HG02870 (cell line): ENCODE measurements around the gene NOL4.
"Not testable (repeated sequence)": the region's sequence is repeated elsewhere in the genome, so short reads cannot be mapped to it uniquely, and the experiment has no call there.

Source experiments
- ATAC-seq: cut with Tn5 transposase; IDR thresholded peaks from one replicate; pipeline ENCODE4 v1.9.1; 2021; ENCODE audit warnings: mild to moderate bottlenecking, moderate library complexity; ENCODE audit not compliant: unreplicated experiment

NOL4 gene, protein sequence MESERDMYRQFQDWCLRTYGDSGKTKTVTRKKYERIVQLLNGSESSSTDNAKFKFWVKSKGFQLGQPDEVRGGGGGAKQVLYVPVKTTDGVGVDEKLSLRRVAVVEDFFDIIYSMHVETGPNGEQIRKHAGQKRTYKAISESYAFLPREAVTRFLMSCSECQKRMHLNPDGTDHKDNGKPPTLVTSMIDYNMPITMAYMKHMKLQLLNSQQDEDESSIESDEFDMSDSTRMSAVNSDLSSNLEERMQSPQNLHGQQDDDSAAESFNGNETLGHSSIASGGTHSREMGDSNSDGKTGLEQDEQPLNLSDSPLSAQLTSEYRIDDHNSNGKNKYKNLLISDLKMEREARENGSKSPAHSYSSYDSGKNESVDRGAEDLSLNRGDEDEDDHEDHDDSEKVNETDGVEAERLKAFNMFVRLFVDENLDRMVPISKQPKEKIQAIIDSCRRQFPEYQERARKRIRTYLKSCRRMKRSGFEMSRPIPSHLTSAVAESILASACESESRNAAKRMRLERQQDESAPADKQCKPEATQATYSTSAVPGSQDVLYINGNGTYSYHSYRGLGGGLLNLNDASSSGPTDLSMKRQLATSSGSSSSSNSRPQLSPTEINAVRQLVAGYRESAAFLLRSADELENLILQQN

DNA sequence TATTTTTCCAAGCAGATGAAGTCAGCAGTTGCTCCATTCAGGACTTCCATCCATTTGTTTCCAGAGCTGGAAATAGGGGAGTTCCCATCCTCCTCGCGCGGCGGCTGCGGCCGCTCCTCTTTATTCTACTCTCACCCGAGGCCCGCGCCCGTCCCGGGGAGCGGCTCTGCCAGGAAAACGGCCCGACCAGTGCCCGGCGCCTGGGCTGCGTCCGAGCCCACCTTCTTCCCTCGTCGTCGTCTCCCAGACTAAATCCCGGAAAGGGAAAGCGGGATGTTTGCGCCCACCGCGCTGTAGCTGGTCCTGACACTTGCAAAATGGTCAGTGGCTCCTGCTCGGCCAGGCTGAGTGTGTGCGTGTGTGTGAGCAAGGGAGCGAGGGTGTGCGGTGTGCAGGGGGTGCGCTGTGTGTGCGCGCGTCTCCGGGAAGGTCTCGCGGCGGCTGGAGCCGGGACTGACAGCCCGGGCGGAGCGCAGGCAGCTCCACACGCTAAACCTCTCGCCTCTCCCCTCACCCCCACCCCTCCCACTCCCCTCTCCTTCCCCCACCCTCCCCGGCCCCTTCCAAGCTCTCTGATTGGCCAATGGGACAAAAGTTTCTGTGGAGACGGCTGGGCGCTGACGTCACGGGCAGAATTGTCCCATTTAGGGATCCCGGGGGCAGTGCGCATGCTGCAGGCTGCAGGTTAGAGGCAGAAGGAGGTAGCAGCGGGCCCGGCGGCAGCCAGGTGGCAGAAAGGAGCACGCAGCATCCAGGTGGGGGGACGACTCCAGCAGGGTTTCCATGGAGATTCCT, at the start of gene NOL4:
Gene NOL4 (minus strand): TSS at position 491 of the 795 bp plus-strand sequence. CDS start 1,660 bp downstream, outside the sequence.
- no peak for ATAC-seq

DNA sequence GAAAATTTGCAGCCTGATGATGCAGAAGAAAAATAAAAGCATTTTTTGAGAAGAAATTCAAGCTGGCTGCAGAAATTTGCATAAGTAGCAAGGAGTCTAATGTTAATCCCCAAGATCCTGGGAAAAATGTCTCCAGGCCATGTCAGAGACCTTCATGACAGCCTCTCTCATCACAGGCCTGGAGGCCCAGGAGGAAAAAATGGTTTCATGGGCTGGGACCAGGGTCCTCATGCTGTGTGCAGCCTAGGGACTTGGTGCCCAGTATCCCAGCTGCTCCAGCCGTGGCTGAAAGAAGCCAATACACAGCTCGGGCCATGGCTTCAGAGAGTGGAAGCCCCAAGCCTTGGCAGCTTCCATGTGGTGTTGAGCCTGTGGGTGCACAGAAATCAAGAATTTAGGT, 41.3 kb upstream of the NOL4 start:
- not testable (repeated sequence) for ATAC-seq

DNA sequence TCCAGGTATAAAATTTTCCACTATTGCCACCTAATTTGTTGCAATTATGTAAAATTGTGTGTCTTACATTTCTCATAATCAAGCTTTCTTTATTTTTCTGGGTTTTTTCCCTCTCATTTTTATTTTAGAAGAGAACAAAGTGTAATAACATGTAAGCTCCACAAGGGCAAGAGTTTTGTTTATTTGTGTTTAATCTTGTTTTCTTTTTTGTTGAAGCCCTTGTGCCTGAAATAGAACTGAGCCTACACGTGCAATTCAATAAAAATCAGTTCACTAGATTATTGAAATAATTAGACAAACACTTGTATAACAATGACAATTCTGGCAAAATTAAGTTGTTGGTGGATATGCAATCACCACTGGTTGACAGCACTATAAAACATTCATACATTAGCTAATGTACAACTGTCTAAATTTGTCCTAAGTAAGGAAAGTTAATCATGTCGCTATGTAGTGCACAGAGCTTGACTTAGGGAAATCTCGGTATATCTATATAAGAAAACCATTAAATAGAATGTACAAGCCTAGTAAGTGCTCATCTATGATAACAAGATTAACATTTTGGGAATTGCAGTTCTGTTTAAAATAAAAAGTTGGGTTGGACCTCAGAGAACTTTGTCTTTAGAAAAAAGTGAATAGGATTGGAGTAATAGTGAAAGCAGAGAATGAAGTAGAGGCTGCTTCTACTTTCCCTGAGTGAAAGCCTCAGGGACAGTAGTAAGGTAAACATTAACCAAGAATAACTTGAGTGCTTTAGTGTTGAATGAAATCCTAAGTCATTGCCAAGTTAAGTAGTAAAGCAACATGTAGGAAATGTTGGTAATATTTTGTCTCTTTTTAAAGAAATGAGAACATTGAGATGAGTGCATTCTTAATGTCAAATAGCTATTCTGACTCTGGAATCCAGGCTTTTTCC, 37.4 kb upstream of the NOL4 start:
- peak; percentile 71 for ATAC-seq

DNA sequence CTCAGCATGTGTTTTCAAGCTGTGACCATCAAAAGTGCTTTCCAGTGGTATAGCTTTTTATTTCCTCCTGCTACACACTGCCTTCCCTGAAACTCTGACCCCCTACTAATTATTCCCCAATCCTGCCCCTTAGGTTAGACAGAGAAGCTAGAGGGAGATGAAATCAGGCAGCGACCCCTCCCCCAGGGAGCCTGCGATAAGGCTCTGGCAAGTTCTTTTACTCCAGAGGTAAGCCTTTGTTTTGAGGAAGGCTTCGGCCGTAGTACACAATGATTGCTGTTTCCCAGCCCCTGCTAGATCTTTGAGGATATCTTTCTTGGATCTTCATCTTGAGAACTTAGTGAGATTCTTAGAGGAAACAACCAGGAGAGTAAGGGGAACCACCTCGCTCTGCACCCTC, 33.5 kb upstream of the NOL4 start:
- ATAC-seq = no peak

DNA sequence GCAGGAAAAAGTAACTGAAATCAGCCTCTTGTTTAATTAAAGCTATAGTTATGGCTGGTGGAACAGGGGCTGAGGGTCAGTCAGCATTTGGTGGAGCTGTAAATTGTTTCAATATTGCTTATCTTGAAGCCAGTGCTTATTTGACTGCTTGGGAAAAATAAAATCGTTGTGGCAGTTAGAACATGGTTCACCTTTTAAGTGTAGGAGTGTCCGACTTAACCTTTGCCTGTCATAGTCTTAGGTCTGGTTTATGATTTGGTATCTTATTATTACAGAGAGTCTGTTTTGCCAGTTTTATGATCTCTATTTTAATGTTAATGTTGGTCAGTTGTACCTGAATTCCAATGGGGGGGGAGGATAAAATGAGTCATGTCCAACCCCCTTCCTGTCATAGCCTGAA, 27.2 kb upstream of the NOL4 start:
- no peak for ATAC-seq

DNA sequence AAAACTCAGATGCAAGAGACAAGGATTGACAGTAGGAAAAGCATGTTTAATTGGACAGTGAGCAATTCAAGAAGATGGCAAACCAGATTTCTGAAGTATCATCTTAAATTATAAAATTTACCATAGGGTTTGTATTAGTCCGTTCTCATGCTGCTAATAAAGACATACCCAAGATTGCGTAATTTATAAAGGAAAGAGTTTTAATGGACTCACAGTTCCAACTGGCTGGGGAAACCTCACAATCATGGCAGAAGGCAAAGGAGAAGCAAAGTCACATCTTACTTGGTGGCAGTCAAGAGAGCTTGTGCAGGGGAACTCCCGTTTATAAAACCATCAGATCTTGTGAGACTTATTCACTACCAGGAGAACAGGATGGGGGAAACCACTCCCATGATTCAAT, 24.0 kb upstream of the NOL4 start:
- ATAC-seq = no peak

DNA sequence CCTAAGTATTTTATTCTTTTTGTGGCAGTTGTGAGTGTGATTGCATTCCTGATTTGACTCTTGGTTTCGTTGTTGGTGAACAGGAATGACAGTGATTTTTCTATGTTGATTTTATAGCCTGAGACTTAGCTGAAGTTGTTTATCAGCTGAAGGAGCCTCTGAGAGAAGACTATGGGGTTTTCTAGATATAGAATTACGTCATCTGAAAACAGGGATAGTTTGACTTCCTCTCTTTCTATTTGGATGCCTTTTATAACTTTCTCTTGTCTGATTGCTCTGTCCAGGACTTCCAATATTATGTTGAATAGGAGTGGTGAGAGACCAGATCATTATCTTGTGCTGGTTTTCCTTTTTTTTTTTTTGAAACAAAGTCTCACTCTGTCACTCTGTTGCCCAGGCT, 18.0 kb upstream of the NOL4 start:
- ATAC-seq = no peak

DNA sequence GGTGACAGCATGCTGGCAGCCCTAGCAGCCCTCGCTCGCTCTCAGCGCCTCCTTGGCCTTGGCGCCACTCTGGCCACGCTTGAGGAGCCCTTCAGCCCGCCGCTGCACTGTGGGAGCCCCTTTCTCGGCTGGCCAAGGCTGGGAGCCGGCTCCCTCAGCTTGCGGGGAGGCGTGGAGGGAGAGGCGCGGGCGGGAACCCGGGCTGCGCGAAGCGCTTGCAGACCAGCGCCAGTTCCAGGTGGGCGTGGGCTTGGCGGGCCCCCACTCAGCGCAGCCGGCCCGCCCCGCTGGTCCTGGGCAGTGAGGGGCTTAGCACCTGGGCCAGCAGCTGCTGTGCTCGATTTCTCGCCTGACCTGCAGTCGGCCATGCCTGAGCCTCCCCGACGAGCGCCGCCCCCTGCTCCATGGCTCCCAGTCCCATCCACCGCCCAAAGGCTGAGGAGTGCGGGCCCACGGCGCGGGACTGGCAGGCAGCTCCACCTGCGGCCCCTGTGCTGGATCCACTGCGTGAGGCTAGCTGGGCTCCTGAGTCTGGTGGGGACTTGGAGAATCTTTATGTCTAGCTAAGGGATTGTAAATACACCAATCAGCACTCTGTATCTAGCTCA, 9.2 kb upstream of the NOL4 start:
- ATAC-seq = not testable (repeated sequence)

DNA sequence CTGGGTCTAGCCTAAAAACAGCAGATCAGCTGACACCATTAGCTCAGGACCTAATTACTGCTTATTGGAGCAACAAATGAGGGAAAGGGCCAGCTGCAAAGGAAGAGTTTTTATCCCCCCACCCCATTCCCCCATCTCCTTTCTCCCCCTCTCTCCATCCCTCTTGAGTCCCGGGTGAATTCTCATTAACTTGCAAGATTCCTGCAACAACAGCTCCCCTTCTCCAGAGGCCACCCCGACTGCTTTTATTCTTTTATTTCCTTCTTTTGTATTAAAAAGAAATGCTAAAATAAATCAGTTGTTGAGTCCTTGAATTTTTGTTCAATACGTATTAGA, 473 bp upstream of the NOL4 start:
- no peak for ATAC-seq

DNA sequence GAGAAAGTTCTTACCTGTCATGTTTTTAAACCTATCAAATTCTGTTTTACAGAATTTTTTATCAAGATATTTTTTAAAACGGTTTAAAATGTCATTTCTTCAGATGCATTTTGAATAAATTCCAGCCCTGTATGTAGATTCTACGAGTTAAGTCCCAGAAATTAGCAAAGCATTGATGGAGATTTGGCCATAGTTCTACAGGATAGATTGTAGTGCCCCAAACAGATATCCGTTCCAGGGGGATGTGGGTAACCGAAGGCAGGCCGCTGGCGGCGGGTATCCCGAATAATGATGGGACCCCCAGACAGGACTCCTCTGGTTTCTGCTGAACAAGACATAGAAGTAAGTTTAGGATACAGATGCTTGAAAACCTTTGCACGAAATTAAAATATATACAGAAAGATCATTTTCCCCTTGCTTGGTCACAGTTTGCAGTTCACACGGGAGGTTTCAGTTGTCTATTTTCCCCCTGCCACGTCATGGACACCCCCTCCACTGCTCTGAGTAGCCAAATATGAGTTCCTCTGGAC, 755 bp downstream of the NOL4 start:
- no peak for ATAC-seq

DNA sequence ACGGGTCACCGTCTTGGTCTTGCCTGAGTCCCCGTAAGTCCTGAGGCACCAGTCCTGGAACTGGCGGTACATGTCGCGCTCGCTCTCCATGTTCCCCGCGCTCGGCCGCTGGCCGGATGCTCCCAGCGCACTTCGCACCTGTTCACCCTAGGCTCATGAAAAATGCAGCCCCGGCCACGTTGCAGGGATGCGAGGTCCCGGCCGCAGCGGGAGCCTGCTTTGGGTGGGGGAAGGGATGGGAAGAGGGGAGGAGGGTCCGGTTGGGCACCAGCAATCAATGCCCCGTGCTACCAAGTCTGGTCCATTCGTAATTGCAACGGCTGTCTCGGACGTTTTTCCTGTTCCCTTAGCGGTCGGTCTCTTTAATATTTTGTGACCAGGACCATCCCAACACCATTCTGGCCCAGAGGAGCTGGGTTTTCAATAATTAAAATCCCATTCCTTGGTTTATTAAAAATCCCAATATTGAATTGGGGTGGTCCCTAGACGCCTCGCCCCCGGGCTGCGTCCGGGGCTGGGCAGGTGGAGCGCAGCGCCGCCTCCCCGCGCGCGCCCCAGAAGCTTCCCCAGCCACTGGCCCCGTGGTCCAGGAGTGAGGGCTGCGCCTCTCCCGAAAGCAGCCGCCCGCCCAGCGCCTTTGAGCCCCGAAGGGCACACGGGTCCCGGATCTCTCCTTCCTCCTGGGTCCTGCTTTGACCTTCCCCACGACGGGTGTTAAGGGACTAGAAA, 1.4 kb downstream of the NOL4 start:
- no peak for ATAC-seq

DNA sequence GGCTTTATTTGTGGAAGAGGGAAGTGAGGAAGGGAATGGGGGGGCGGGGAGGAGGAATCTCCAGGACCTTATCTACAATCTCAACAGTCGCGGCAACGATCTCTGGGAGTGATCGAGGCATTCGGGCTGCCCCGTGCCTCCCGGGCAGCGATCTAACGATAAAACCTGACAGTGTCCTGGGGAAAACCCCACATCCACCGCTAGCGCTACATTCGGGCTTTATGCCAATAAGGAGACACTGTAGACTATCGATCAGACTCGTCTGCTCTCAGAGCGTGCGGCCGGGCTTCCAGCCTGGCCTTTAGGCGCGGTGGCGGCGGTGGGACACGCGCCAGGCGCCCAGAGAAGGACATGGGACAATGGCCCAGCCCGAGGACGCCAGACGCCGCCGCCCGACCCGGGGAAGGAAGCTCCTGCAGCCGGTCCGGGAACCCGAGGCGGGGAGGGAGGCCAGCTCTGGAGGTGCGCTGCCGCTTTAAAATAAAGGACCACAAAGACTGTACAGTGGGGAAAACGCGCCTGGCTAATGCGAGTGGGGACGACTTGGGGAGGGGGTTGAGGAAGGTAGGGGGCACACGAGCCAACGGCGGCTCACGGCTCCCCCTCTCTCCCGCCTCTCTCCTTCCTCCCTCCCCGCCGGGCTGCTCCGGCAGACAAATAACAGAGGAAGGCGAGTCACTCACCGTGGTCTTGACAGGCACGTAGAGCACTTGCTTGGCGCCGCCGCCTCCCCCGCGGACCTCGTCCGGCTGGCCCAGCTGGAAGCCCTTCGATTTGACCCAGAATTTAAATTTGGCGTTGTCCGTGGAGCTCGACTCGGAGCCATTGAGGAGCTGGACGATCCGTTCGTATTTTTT, 2.2 kb downstream of the NOL4 start:
- peak; percentile 48 for ATAC-seq

DNA sequence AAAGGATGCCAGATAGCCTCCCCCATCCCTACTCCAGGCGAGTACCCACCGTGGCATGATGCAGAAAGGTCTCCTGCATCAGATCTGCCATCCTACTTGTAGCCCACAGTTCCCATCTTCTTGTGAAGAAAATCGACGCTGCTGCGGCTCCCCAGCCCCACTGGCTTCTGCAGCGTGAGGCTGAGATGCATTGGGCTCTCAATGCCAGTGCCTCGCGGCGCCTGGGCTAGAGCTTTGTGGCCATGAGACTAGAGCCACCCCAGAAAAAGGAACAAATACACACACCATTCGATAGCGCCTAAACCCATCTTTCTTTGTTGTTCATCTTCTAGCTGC, 2.8 kb downstream of the NOL4 start:
- ATAC-seq = peak; percentile 12

DNA sequence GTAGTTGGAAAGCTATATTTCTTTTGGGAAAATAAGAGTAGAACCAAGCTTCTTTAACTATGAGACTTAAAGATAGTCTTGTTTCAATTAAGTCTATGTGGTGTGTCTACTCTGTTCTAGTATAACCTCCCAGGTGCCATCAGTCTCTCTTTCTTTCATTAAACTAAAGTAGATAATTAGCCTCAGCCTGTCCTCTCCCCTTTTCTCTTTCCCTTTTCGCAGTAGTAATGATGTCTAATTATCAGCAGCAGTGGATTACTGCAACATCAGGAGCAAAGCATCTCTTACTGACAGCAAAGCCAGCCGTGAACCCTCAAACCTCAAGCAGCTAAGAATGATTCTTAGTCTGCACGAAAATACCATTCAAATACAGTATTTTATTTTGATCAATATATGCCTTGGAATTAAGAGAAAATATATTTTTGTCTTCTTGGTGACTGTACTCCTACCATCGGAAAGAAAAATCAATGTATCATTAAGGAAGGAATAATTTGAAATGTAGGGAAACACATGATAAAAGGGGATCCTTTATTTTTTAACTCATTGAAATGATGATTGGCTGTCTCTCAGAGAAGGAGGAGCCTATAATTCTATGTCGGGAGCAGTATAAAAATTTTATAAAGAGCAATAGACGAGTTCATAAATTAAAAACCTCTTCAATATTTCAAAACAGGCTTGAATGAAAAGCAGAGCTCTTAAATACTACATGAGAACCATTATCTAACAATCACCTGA, 4.5 kb downstream of the NOL4 start:
- ATAC-seq = no peak

DNA sequence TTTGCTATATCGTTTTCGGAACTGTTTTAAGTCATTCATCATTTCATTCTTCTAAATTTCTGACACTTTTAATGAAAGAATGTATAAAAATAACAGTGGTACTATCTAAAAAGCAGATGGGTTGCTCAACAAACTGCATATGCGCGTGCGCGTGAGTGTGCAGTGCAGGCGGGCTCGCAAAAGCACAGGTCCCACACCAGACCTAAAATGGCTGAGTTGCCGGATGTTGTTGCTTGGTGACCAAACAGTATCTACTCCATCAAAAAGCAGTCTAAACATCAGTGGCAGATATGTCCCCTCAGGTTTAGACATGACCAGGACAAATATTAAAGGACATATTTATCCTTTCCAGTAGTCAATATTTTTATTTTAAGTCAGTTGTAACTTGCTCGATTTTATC, 5.1 kb downstream of the NOL4 start:
- no peak for ATAC-seq

DNA sequence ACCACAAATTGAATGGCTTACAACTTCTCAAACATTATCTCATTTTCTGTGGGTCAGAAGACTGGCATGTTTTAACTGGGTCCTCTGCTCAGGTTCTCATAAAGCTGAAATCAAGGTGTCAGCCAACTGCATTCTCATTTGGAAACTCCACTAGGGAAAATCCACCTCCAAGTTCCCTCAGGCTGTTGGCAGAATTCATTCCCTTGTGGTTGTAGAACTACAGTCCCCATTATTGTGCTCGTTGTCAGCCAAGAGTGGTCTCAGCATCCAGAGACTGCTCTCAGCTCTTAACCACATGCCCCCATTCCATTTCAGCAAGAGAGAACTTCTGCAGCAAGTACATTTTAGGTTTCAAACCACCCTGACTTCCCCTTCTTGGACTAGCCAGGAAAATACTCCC, 12.2 kb downstream of the NOL4 start:
- no peak for ATAC-seq

DNA sequence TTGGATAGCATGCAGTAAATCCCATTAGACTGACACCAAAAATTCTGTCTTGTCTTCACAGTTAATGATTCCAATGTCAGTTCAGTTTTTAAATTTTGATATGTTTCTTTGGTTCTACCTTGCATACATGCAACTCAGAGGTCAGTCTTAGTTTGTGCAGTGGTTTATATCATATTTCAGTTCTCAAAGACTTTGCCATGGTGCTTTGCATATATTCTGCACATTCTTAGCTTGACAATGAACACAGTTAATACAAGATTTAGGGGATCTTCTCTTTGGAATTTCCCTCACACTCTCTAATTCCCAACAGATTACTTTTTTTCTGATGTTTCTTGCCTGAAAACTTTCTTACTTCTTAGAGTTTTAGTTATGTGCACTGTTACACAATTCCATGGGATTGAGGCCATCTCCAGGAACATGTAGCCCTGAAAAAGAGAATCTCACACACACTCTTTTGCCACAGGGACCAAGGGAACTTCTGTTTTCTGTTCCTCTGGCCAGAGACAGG, 17.3 kb downstream of the NOL4 start:
- ATAC-seq = no peak

DNA sequence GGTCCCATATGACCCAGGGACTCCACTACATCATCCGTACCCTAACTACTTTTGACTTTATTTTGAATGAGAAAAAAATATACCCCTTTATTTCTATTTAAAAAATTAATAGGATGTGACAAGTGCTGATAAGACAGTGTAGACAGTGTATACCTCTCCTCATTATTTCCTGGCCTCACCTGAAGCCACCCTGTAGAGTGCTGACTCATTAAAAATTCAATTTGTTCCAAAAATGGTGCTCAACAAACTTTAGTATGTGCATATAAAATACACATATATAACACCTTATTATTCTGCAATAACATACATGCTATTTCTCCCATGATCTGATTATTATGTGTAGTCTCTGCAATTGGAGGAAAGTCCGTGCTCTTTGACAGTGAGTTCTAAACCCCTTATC, 20.8 kb downstream of the NOL4 start:
- ATAC-seq = no peak
